ENCODE measurements around the gene BCAP29. TPM values are rescaled to one million over a fixed set of nuclear protein-coding genes. Genes with fewer than 3 reads are reported as not detected.
A peak's percentile ranks its signal among the peaks of the same experiment; 100 is the strongest.

BCAP29 gene
- total RNA-seq, 1 donor from 2014 or later = 28.1 TPM

GRCh38 chr7:107652642-107653041 is 72.6 kb downstream of the BCAP29 start:
- DNase-seq (ENCODE audit: low spot score in 2 of 2, unreplicated experiment in 2 of 2) = no peak
- Mint-ChIP-seq H3K4me3 (no peak overlapping the region), H3K27ac (no peak overlapping the region), H3K36me3 (no peaks in the 10 kb centered on the region), H3K27me3 (ENCODE audit: low read depth) (peaks cover 42% of the 10 kb centered on the region), H3K4me1 (no peaks in the 10 kb centered on the region), H3K9me3 (peaks cover 10% of the 10 kb centered on the region)
- TF ChIP-seq CTCF (IDR thresholded peaks at IDR 0.05; ENCODE audit: unreplicated experiment) = no peak

GRCh38 chr7:107658467-107658866 is 78.4 kb downstream of the BCAP29 start:
- TF ChIP-seq CTCF (IDR thresholded peaks at IDR 0.05; ENCODE audit: unreplicated experiment) = no peak
- H3K27me3 Mint-ChIP-seq (ENCODE audit: low read depth) = peaks cover 87% of the 10 kb centered on the region
- no peak overlapping the region for H3K27ac Mint-ChIP-seq
- no peaks in the 10 kb centered on the region for H3K9me3 Mint-ChIP-seq
- no peak for DNase-seq (ENCODE audit: low spot score in 2 of 2, unreplicated experiment in 2 of 2)
- H3K4me1 Mint-ChIP-seq = peaks cover 7% of the 10 kb centered on the region
- no peak overlapping the region for H3K4me3 Mint-ChIP-seq
- no peaks in the 10 kb centered on the region for H3K36me3 Mint-ChIP-seq

- no peak for TF ChIP-seq CTCF (IDR thresholded peaks at IDR 0.05; ENCODE audit: unreplicated experiment)
- H3K9me3 Mint-ChIP-seq = no peaks in the 10 kb centered on the region
- H3K27ac Mint-ChIP-seq = no peak overlapping the region
- no peak overlapping the region for H3K4me3 Mint-ChIP-seq
- peaks cover 91% of the 10 kb centered on the region for H3K27me3 Mint-ChIP-seq (ENCODE audit: low read depth)
- DNase-seq (ENCODE audit: low spot score in 2 of 2, unreplicated experiment in 2 of 2) = no peak
- peaks cover 7% of the 10 kb centered on the region for H3K4me1 Mint-ChIP-seq
- H3K36me3 Mint-ChIP-seq = no peaks in the 10 kb centered on the region
These were observed 79.6 kb downstream of the BCAP29 start for GRCh38 chr7:107659666-107660065.

- Mint-ChIP-seq H3K9me3 (no peaks in the 10 kb centered on the region), H3K4me3 (peak within 1 kb of the TSS; percentile 81), H3K36me3 (no peaks in the 10 kb centered on the region), H3K4me1 (peaks cover 7% of the 10 kb centered on the region), H3K27me3 (ENCODE audit: low read depth) (peaks cover 92% of the 10 kb centered on the region), H3K27ac (no peak within 1 kb of the TSS)
- DNase-seq (ENCODE audit: low spot score in 2 of 2, unreplicated experiment in 2 of 2) = no peak
- TF ChIP-seq CTCF (IDR thresholded peaks at IDR 0.05; ENCODE audit: unreplicated experiment) = no peak
These were observed 80.5 kb downstream of the BCAP29 start, which contains the start of gene SLC26A4 for GRCh38 chr7:107660381-107661080. Gene SLC26A4, plus strand, starts transcription at chr7:107660828. Its CDS starts 814 bp downstream, at chr7:107661642.

GRCh38 chr7:107661081-107661864 is 81.2 kb downstream of the BCAP29 start:
- no peaks in the 10 kb centered on the region for H3K36me3 Mint-ChIP-seq
- DNase-seq (ENCODE audit: low spot score in 2 of 2, unreplicated experiment in 2 of 2) = peak; percentile 46 to 62
- peaks cover 7% of the 10 kb centered on the region for H3K4me1 Mint-ChIP-seq
- H3K27ac Mint-ChIP-seq = no peak overlapping the region
- H3K27me3 Mint-ChIP-seq (ENCODE audit: low read depth) = peaks cover 88% of the 10 kb centered on the region
- no peaks in the 10 kb centered on the region for H3K9me3 Mint-ChIP-seq
- H3K4me3 Mint-ChIP-seq = peak overlapping the region; percentile 81
- no peak for TF ChIP-seq CTCF (IDR thresholded peaks at IDR 0.05; ENCODE audit: unreplicated experiment)

Measured in mesothelial cell of epicardium (in vitro differentiated cells).